Keratinocyte (primary cell): ENCODE measurements around the gene PHLPP1.

Experiments used
- CTCF ChIP-seq, 3 experiments: IDR thresholded peaks in 1 of 3; conservative IDR thresholded peaks in 1 of 3; optimal IDR thresholded peaks in 1 of 3; 2 replicates in 2 of 3; 3 replicates in 1 of 3; pipeline versions ENCODE3 to v1.5.1; 2011; ENCODE audit warnings: low read length in 3 of 3, mild to moderate bottlenecking in 3 of 3, moderate library complexity in 2 of 3, control low read depth in 1 of 3, inconsistent platforms in 1 of 3; ENCODE audit not compliant: insufficient read depth in 2 of 3; ENCODE audit errors: extremely low read depth in 1 of 3
- EZH2 ChIP-seq: IDR thresholded peaks from one replicate; pipeline ENCODE4 v1.6.1; 2012; ENCODE audit warnings: inconsistent platforms, mild to moderate bottlenecking, low read length, moderate library complexity

GRCh38 chr18:62721839-62722795 is 6.8 kb downstream of the PHLPP1 start:
- TF ChIP-seq CTCF (optimal IDR thresholded peaks at IDR 0.05 in 1 of 3, IDR thresholded peaks at IDR 0.05 in 1 of 3, conservative IDR thresholded peaks at IDR 0.05 in 1 of 3; ENCODE audit: extremely low read depth in 1 of 3, insufficient read depth in 2 of 3, low read length in 3 of 3) (no peak), EZH2 (no peak)
